NCI-H2196 treated with DMSO at 0.1 percent for 48 hours (cell line): ENCODE measurements around the gene ZNF710.
"Not testable (repeated sequence)": the region's sequence is repeated elsewhere in the genome, so short reads cannot be mapped to it uniquely, and the experiment has no call there.

Source experiments
- DNase-seq: peaks from one replicate; lab custom pipeline; 2025; ENCODE audit not compliant: unreplicated experiment; lab: John Stamatoyannopoulos, UW

The ZNF710 gene

DNA sequence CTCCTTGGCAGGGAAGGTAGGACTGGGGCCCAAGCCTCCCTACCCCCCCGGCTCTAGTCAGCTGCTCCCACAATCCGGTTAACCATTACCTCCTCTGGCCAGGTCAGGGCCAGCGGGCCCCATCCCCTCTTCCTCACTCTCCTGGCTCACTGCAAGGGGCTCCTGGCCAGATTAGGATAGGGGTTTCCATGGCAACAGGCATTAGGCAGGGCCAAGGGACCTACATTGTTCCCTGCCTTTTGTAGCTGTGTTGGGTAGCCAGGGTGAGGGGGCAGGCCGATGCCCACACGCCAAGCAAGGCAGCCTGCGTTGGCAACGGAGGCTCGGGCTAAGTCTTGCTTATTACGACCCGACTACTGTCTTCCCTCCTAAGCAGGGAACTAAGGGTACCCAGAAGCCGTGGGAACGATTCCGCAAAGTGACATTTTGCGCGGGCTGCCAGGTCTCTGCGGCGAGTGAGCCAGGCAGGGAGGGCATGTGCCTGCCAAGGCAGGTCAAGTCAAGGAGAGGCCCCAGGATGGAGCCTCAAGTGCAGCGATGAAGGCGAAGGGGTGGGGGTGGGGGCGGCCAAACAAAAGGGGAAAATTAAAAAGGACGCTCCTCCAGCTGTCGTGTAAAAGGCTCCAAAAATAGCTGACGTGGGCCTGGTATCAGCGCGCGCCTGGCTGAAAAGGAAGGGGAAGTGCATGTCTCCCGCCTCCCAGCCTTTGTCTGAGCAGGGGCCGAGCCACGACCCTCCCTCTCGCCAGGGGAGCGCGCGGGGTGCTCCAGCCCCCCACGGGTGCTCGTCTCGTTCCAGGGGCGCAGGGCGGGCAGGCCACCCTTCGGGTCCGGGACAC, 100.2 kb downstream of the ZNF710 start:
- no peak for DNase-seq

DNA sequence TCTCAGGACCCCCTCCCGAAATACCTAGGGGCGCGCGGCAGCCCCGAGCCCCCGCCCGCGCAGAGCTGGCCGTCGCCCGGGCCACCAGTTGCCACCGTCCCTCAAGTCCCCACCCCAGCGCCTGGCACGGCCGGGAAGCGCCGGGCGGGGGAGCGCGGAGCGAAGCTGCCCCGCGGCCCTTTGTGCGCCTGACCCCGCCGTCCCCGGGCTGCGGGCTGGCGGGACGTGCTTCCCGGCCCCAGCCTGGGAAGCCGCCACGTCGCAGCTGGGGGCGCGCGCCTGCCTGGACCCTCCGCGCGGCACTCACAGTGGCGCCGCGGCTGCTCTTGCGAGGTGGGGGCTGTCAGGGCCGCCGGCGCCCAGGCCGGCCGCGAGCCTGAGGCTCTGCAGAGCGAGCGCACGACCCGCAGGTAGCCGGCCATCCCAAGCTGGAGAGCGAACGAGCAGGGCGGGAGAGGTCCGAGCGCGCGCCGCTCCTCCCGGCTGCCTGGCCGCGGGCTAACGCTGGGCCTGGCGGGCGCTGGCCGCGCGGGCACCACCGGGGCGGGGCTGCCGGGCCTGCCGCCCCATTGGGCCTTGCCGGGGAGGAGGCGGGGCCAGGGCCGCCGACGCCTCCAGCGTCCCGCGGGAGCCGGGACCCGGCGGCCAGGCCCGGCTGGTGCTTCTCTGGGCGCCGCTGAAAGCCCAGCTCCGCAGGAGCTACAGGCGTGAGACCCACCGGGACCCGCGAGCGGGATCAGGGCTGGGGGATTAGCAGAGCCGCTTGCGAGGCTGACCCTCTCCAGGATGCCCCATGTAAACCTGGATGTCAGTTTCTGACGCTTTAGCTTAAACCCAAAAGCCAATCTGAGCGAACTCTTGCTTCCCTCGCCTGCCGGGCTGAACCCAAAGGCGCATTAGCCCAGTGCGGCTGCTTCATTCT, 101.1 kb downstream of the ZNF710 start, which contains the start of gene IDH2:
Gene IDH2 (minus strand): TSS at position 500 of the 922 bp plus-strand sequence. CDS start 78 bp downstream, at position 422.
- DNase-seq, result peak; percentile 39

DNA sequence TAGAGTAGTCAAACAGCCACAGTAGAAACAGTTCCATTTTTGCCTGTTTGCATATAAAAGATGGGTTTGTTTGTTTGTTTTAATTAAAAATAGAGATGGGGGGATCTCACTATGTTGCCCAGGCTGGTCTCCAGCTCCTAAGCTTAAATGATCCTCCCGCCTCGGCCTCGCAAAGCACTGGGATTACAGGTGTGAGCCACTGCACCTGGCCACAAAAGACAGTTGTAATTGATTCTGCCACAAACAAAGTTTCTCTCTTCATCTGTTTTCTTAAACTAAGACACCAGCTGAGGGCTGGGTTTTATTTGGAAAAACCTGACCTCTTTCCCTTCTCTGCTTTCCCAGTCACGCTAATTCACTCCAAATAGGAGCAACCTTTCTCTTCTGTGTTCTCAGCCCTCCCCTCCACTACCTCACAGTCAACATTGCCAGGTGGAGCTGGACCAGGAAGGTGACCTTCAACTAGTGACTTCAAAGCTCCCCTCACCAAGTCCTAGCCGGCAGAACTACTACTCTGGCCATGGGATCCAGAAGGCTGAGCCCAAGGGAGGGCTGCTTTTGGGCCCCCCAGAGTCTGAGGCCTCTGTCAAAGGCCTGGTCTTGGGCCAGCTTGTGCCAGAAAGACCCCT, 102.7 kb downstream of the ZNF710 start:
- DNase-seq, result peak; percentile 21

DNA sequence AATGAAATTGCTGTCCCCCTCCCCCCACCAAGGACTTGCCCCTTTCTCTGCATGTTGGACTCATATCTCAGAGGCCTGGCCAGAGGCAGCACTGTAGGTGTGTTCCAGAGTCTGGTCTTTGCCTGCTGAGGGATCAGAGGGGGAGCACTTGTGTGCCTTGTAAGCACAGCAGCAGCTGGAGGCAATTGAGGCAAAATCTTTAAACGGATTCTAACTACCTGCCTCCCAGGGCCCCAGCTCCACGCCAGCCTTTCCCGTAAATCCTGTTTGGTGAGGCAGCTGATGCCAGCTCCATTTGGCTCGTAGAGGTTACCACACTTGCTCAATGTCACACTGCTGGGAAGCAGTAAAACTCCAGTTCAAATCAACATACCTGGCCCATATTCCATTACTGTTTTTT, 103.4 kb downstream of the ZNF710 start:
- no peak for DNase-seq

DNA sequence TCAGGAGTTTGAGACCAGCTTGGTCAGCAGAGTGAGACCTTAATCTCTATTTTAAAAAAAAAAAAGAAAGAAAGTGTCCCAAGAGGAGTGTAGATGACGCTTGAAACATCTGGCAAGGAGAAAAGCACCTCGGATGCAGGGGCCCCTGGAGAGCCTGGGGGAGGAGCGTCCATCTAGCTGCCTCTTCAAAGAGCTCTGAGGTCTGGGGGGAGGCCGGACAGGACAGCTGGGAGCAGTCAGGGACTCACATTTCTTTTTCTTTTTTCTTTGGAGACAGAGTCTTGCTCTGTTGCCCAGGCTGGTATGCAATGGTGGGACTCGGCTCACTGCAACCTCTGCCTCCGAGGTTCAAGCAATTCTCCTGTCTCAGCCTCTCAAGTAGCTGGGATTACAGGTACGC, 104.4 kb downstream of the ZNF710 start:
- DNase-seq, result no peak

DNA sequence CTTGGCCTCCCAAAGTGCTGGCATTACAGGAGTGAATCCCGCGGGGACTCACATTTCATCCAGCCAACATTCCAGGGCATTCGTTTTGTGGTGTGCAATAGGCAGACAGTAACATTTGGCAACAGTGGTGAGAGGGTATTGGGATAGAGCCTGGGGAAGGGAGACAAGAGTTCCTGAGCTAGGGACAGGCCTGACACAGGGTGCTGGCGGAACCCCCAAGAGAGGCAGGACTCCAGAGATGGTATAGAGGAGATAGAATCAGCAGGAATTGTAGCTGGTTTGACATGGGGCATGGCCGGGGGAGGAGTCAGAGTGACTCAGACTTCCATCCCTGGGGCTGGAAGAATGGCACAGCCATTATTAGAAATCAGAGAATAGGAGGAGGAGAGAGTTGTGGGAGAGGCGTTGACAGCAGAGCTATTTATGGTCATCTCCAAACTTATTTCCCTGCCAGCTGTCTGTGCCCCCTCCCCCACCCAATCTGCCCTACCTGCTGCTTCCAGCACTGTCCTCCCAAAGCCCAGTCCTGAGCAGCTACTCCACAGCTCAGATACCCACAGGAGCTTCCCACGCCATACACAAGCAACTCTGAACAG, 105.5 kb downstream of the ZNF710 start:
- DNase-seq, result peak; percentile 26

DNA sequence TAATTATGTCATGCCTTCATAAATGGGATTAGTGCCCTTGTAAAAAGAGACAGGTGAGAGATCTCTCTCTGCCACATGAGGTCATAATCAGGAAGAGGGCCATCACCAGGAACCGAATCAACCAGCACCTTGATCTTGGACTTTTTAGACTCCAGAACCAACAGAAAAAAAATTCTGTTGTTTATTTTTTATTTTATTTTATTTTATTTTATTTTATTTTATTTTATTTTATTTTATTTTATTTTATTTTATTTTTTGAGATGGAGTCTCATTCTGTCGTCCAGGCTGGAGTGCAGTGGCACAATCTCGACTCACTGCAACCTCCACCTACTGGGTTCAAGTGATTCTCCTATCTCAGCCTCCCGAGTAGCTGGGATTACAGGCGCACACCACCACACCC, 106.9 kb downstream of the ZNF710 start:
- not testable (repeated sequence) for DNase-seq

DNA sequence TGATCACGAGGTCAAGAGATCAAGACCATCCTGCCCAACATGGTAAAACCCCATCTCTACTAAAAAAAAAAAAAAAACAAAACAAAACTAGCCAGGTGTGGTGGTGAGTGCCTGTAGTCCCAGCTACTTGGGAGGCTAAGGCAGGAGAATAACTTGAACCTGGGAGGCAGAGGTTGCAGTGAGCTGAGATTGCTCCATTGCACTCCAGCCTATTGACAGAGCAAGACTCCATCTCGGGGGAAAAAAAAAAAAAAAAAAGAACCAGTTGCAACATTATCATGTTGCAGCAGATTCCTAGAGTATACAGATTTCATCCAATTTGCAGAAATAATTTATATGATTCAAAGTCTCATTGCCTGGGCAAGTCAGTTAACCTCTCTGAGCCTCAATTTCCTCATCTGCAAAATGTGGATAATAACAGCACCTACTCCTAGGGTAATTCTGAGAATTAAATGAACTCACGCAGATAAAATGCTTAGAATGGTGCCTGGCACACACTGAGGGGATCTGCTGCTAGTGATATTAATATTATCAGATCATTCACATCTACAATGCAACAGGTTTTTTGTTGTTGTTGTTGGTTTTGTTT, 108.1 kb downstream of the ZNF710 start:
- DNase-seq, result not testable (repeated sequence)

DNA sequence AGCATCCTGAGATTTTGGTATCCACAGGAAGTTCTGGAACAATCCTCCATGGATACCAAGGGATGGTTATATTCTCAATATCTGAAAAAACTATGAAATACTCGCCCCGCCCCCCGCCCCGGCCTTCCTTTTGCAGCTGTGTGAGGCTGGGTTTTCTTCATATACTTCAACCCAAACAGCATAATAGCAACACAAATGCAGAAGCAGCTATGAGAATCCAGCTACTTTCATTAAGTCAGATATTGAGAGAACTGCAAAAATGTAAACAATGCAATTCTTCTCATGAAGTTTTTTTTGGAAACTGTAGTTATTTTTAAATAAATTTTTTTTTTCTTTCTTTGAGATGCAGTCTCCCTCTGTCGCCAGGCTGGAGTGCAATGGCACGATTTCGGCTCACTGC, 112.0 kb downstream of the ZNF710 start:
- DNase-seq, result no peak

DNA sequence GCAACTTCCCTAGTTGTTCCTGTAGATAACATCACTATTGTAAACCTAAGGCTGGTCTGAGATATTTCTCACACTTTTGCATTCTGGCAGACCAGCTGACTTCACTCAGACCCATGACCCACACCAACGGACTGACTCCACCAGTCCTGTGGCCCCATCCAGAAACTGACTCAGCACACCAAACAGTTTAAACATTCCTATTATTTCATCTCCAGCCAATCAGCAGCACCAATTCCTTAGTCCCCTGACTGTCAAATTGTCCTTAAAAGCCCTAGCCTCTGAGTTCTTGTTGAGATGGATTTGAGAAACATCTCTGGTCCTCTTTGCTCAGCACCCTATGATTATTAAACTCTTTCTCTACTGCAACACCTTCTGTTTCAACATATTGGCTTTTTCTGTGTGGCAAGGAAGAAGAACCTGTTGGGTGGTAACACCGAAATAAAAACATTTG, 113.4 kb downstream of the ZNF710 start:
- DNase-seq, result no peak

DNA sequence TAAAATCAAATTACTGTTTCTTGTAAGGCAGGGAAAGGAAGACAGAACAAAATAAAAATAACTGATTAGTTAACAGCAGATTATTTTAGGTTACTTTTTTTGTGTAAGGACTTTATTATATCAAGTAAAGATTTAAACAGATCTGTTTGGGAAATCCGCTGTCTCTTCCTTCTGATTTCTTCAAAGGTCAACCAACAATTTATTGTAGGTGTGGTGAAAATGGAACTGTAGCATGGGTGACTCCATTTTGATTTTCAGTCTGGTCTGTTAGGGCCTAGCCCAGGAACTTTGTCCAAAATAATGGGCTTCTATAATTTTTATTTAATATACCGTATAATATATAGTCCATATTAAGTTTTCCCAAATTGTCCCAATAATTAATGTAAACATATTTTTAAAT, 114.7 kb downstream of the ZNF710 start:
- DNase-seq, result no peak

DNA sequence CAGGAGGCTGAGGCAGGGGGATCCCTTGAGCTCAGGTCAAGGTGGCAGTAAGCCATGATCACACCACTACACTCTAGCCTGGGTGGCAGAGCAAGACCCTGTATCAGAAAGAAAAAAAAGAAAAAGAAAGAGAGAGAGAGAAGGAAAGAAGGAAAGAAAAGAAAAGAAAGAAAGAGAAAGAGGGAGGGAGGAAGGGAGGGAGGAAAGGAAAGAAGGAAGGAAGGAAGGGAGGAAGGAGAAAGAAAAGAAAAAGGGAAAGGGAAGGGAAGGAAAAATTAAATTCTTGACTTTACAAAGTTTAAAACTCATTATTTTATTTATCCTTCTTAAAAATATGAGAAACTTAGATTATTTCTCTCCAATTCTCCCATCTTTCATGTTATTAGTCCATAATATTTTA, 118.2 kb downstream of the ZNF710 start:
- DNase-seq, result no peak

DNA sequence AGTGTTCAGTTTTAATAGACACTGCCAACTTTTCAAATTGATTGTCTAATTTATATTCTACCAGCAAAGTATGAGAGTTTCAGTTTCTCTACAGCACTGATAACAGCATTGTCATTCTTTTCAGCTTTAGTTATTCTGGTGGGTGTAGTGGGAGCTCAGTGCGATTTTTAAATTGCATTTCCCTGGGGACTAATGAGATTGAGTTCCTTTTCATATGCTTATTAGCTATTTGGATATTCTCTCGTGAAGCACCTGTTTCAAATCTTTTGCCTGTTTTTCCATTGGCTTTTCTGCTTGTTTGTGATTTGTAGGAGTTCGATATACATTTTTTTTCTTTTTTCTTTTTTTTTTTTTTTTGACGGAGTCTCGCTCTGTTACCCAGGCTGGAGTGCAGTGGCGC, 120.0 kb downstream of the ZNF710 start:
- no peak for DNase-seq

DNA sequence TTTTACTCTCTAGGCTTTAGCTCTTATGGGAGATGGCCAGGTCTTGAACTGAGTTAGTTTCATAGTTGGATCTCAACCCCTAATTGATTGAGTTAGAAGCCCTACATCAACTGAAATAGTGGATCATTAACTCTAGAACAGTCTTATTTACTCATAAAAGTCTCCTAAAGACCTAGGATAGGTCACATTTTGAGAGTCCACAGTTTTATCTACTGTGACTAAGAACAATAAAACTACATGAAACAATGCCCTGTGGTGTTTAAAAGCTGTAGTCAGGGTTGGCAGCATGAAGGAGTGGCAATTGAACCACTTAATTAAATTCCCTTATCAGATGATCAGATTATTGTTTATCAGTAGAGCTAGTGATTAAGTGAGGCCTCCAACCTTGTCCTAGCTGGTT, 123.4 kb downstream of the ZNF710 start:
- no peak for DNase-seq

DNA sequence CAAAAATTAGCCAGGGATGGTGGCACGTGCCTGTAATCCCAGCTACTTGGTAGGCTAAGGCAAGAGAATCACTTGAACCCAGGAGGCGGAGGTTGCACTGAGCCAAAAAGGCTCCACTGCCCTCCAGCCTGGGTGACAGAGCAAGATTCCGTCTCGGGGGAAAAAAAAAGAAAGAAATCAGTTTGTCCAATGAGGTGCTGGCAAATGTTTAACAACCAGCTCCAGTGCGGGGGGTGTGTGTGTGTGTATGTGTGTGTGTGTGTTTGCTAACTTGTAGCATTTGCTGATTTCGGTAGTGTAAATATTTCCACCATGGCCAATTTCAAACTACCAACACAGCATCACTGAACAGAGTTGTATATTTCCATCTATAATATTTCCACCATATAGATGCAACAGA, 124.9 kb downstream of the ZNF710 start:
- DNase-seq, result no peak

DNA sequence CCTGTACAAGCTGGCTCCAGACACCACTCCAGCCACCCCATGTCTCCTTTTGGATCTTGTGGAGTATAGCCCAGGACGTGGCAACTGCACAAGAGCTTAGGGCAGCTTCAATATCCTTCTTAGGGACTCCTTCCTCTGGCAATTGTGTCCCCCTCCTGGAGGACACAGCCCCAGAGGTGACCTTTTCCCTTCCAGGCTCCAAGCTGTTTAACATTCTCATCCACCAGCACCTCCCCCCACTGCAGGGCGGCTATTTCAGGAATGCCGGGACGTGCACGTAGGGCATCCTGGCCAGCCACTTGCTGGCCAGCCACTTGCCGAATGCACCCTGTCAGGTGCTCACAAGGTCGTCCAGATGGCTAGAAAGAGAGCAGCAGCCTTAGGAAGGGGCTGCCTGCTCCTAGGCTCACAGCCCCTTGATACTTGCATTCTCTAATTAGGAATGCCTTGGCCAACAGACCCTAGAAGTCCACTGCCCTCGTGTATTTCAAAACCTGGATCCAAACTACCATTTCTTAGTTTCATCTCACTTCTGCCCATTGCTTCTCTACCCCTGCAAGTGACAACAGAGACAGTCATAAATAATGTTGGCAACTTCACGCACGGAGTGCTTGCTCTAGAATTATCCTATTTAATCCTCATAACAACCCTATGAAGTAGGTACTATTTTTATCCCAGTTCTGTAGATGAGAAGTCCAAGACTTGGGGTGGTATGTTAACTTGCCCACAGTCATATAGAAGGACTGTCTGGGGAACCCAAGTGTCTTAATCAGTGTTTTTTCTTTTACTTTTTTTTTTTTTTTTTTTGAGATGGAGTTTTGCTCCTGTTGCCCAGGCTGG, 125.7 kb downstream of the ZNF710 start:
- no peak for DNase-seq

DNA sequence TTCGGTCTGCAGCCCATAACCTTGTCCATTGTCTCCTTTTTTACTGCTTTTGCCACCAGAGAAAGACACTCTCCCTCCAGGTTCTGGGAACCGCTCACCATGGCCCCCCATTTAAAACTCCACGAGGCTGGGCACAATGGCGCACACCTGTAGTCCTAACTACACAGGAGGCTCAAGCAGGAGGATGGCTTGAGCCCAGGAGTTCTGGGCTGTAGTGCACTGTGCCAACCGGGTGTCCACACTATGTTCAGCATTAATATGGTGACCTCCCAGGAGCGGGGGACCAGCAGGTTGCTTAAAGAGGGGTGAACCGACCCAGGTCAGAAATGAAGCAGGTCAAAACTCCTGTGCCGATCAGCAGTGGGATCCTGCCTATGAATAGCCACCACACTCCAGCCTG, 129.2 kb downstream of the ZNF710 start:
- DNase-seq, result no peak
